Measurements from ENCODE around the gene MAPK8.

GRCh38 chr10:48452879-48453412 lies 146.5 kb downstream of the MAPK8 start:
- TF ChIP-seq CTCF (IDR thresholded peaks at IDR 0.05) (no peak), EP300 (IDR thresholded peaks at IDR 0.05) (no peak), CBX2 (IDR thresholded peaks at IDR 0.05; ENCODE audit: borderline replicate concordance, low read depth) (no peak), POLR2A (IDR thresholded peaks at IDR 0.05; ENCODE audit: low read length) (no peak), KDM5A (IDR thresholded peaks at IDR 0.05) (no peak), SMC3 (IDR thresholded peaks at IDR 0.05) (no peak), USF2 (IDR thresholded peaks at IDR 0.05) (no peak), BHLHE40 (IDR thresholded peaks at IDR 0.05; ENCODE audit: low read depth, low read length) (no peak), RAD21 (conservative IDR thresholded peaks at IDR 0.05 in 1 of 2, IDR thresholded peaks at IDR 0.05 in 1 of 2) (no peak)

All from A549 (cell line).